GM06990 (cell line): ENCODE data around the gene POLA1.

ENCODE experiments used
- DNase-seq: peaks from one replicate; pipeline ENCODE4 v3.0.0-alpha.2; 2011; ENCODE audit not compliant: insufficient read length; ENCODE audit errors: extremely low read depth
- H3K27me3 ChIP-seq: replicated peaks from 2 replicates; pipeline ENCODE4 v1.6.0; 2011; ENCODE audit warnings: low read length; ENCODE audit not compliant: control insufficient read depth, insufficient read depth
- H3K36me3 ChIP-seq: 2 replicates; pipeline ENCODE4 v1.5.1; 2011; ENCODE audit warnings: low read length; ENCODE audit not compliant: control insufficient read depth, insufficient read depth
- H3K4me3 ChIP-seq: replicated peaks from 2 replicates; pipeline ENCODE4 v1.5.1; 2011; ENCODE audit warnings: low read depth, mild to moderate bottlenecking, control low read depth, low read length
- CTCF ChIP-seq: IDR thresholded peaks from 2 replicates; pipeline ENCODE4 v1.5.1; 2011; ENCODE audit warnings: low read length, control low read depth, mild to moderate bottlenecking, inconsistent platforms; ENCODE audit not compliant: insufficient read depth, poor library complexity, severe bottlenecking

POLA1 gene

GRCh38 chrX:24763989-24764388, 70.3 kb downstream of the POLA1 start:
- no peak for TF ChIP-seq CTCF
- no peaks in the 10 kb centered on the region for H3K36me3 ChIP-seq

DNA sequence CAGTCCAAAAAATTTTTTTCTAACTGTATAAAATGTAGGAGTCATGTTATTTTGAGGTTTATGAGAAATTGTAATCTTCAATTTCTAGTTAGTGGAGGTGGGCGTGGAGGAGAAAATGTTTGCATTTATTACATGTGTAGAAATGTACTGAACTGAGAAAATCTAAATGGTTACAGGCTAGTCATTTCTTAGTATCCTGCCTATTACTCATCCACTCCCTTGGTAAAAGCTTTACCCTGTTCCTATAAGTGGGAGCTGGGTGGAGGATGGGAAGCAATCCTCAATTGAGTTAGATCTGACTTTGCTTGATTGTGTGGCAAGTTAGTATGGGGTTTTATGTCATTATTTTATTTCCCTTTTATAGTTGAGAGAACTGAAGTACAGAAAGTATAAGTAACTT, 73.8 kb downstream of the POLA1 start:
- H3K4me3 ChIP-seq, result no peak overlapping the region
- TF ChIP-seq CTCF, result no peak
- no peaks in the 10 kb centered on the region for H3K36me3 ChIP-seq
- DNase-seq, result no peak
- H3K27me3 ChIP-seq, result no peaks in the 10 kb centered on the region

More at GRCh38 chrX:24763989-24764388, 70.3 kb downstream of the POLA1 start:
- DNase-seq, result no peak
- no peaks in the 10 kb centered on the region for H3K27me3 ChIP-seq
- no peak overlapping the region for H3K4me3 ChIP-seq

GRCh38 chrX:24768556-24768955, 74.8 kb downstream of the POLA1 start:
- no peak for DNase-seq
- H3K36me3 ChIP-seq, result no peaks in the 10 kb centered on the region
- TF ChIP-seq CTCF, result no peak
- no peak overlapping the region for H3K4me3 ChIP-seq
- no peaks in the 10 kb centered on the region for H3K27me3 ChIP-seq

GRCh38 chrX:24774650-24775049, 80.9 kb downstream of the POLA1 start:
- no peaks in the 10 kb centered on the region for H3K27me3 ChIP-seq
- no peak overlapping the region for H3K4me3 ChIP-seq
- TF ChIP-seq CTCF, result no peak
- H3K36me3 ChIP-seq, result no peaks in the 10 kb centered on the region
- DNase-seq, result no peak

GRCh38 chrX:24775891-24776290, 82.2 kb downstream of the POLA1 start:
- no peaks in the 10 kb centered on the region for H3K36me3 ChIP-seq
- H3K27me3 ChIP-seq, result no peaks in the 10 kb centered on the region
- DNase-seq, result no peak

More at GRCh38 chrX:24775891-24776290, 82.2 kb downstream of the POLA1 start:
- no peak for TF ChIP-seq CTCF
- no peak overlapping the region for H3K4me3 ChIP-seq
